ENCODE data around the gene CPA4. TPM values are rescaled to one million over a fixed set of nuclear protein-coding genes. Genes with fewer than 3 reads are reported as not detected.
A peak's percentile ranks its signal among the peaks of the same experiment; 100 is the strongest.

The CPA4 gene
- total RNA-seq, 1 donor from 2014 or later = not detected

DNA sequence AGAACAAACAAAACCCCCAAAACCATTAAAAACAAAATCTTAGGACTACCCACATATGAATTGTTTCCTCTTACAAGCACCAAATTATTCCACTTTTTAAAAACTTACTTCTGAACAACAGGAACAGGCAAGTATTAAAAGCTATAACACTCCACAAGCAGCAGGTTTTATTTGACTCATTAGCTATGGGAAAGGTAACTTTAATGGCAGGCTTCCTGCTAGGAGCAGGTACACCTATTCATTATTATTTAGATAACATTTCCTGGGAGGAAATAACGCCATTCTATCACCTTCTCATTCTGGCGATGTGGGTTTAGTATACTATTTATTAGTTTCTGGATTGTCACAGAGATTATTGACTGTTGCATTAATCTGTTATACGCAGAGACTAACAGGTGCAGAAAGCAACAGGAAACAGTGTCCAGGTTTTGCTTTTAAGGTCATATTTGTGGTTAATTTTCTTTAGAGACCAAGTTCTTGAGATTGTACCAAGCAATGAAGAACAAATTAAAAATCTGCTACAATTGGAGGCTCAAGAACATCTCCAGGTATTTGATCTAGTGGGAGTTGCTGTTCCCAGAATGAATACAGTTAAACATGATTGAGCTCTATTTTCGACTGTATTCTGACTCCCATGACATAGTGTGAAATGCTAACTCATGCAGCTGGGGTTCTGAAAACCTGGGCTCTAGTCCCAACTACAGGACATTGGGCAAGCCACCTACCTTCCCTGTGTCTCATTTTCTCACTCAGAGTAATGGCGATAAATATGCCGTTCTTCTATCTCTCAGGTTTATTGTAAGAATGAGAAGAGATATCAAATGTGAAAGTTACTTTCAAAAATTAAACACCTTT, 24.3 kb upstream of the CPA4 start:
- H3K27me3 Mint-ChIP-seq (ENCODE audit: low read depth) = no peaks in the 10 kb centered on the region
- DNase-seq (ENCODE audit: low spot score) = no peak
- H3K4me3 Mint-ChIP-seq (ENCODE audit: low read depth) = no peak overlapping the region
- no peaks in the 10 kb centered on the region for H3K36me3 Mint-ChIP-seq (ENCODE audit: low read depth)
- H3K9me3 Mint-ChIP-seq = no peaks in the 10 kb centered on the region
- intact Hi-C loops (cut with micrococcal nuclease) = no loop called here
- H3K4me1 Mint-ChIP-seq (ENCODE audit: low read depth) = peaks cover 2% of the 10 kb centered on the region
- no peak overlapping the region for H3K27ac Mint-ChIP-seq

DNA sequence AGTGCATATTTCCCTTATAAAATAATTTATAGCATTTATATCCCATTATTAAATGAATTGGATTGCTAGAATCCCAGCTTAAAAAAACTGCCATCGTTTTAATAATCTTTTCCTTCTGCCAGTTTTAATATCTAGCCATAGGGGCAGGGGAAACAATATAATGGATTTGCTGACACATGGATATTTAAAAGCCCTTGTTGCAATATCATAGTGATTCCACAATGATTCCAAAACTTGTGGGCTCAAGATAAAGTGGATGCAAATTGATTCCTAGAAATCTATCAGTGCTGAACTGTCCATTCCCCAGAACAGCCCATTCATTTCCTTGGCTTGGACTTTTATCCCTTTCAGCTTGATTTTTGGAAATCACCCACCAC, 23.7 kb upstream of the CPA4 start:
- Mint-ChIP-seq H3K9me3 (no peaks in the 10 kb centered on the region), H3K36me3 (ENCODE audit: low read depth) (no peaks in the 10 kb centered on the region), H3K27me3 (ENCODE audit: low read depth) (no peaks in the 10 kb centered on the region), H3K4me3 (ENCODE audit: low read depth) (no peak overlapping the region), H3K27ac (no peak overlapping the region), H3K4me1 (ENCODE audit: low read depth) (peaks cover 2% of the 10 kb centered on the region)
- DNase-seq (ENCODE audit: low spot score) = no peak
- intact Hi-C loops (cut with micrococcal nuclease) = no loop called here

DNA sequence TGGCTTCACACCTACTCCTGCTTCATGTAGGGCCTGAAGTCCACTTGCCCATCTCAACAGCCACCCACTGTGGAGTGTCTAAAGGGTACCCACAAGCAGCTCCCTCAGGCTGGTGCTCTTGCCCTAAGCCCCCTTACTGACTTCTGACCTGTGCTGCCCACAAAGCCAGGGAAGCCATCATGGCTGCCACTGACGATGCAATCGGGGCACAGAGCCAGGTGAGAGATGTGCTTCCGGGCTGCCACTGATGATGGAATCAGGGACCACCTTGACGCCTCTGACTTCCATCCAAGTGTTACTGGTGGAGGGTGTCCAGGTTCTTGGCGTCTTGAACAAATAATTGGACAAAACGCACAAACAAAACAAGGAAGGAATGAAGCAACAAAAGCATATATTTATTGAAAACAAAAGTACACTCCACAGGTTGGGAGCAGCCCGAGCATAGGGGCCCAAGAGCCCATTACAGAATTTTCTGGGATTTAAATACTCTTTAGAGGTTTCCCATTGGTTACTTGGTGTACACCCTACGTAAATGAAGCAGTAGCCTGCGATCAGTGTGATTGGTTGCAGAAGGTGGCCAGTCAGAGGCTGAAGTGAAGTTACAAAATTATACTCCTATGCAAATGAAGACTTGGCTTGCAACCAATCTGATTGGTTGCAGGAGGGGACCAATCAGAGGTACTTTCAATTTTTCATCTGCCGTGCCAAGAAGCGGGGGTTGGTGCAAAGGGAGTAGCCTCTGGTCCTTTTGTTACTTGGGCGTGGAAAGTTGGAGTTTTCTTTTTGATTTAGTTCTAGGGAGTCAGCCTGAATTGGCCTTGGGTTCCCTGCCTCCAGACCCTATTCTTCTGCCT, 21.8 kb upstream of the CPA4 start:
- Mint-ChIP-seq H3K27me3 (ENCODE audit: low read depth) (peaks cover 3% of the 10 kb centered on the region), H3K27ac (no peak overlapping the region), H3K4me3 (ENCODE audit: low read depth) (no peak overlapping the region), H3K36me3 (ENCODE audit: low read depth) (no peaks in the 10 kb centered on the region), H3K9me3 (no peaks in the 10 kb centered on the region), H3K4me1 (ENCODE audit: low read depth) (peaks cover 5% of the 10 kb centered on the region)
- intact Hi-C loops (cut with micrococcal nuclease) = loop anchor here (10.0 kb wide), 1 partner anchor 196 kb away; the partner anchor contains the start of gene KLHDC10
- no peak for DNase-seq (ENCODE audit: low spot score)

DNA sequence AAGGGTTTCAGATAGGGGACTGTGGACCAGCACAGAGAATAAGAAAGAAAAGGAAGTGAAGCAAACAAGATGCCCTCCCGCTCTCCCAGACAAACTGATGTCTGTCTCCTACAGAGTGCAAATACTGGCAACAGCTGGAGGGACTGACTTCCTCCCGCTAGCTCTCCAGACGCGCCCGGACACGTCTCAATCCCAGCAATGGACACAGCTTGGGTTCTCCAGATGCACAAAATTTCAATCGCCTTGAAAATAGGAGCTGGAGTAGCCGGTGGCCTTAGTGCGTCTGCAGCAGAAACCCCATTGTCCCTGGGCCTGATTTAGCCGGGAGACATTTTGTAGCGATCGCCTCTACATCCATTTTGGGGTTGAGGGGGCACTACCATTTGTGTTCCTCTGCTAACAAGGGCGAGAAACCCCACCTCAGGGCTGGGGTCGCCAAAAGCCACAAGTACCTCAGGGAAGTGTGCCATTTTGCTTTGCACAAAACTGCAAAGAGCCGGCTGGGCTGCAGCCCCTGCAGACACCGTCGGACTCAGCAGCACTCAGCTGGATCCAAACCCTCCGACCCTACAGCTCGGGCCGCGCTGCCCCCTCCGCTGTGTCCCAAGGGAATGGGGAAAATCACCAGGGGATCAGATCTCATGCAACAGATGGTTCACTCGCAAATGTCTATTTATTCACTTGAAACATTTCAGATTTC, 20.4 kb upstream of the CPA4 start:
- Mint-ChIP-seq H3K9me3 (no peaks in the 10 kb centered on the region), H3K27ac (no peak overlapping the region), H3K27me3 (ENCODE audit: low read depth) (peaks cover 3% of the 10 kb centered on the region), H3K4me3 (ENCODE audit: low read depth) (no peak overlapping the region), H3K36me3 (ENCODE audit: low read depth) (no peaks in the 10 kb centered on the region), H3K4me1 (ENCODE audit: low read depth) (peaks cover 16% of the 10 kb centered on the region)
- intact Hi-C loops (cut with micrococcal nuclease) = loop anchor here (10.0 kb wide), 1 partner anchor 198 kb away; the partner anchor contains the start of gene KLHDC10
- no peak for DNase-seq (ENCODE audit: low spot score)

DNA sequence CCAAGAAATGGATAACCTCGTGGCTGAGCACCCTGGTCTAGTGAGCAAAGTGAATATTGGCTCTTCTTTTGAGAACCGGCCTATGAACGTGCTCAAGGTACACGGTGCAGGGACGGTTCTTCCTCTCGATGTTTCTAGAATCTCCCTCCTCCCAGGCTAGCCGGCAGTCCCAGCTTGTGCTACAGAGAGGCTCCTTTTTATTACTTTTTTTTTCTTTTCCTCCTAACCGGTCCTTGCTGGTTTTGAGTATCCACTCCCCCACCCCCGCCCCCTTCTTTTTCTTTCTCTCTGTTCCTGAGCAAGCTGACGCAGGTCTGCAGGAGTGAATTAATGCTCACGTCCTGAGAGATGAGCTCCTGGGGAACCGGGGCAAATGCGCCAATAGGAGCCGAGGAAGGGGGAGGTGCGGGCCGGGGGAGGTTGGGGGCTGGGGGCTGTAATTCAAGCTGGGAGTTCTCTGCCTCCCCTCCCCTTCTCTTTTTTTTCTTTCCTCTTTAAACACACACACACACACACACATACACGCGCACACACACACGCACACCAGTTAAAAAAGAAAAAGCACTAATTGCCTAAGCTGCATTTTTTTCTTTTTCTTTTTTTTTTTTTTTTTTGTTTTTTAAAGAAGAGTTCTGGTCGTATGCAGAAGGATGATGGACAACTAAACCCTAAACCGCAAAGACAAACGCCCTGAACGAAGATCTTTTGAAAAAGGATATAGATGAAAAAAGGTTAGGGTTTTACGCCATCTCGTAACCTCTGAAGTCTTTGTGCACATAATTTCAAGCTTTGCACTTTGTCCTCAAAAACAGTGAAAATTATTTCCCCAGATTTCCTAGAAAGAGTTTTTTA, 19.7 kb upstream of the CPA4 start:
- peak overlapping the region; percentile 30 for H3K4me3 Mint-ChIP-seq (ENCODE audit: low read depth)
- H3K36me3 Mint-ChIP-seq (ENCODE audit: low read depth) = no peaks in the 10 kb centered on the region
- peaks cover 3% of the 10 kb centered on the region for H3K27me3 Mint-ChIP-seq (ENCODE audit: low read depth)
- H3K27ac Mint-ChIP-seq = no peak overlapping the region
- no peaks in the 10 kb centered on the region for H3K9me3 Mint-ChIP-seq
- DNase-seq (ENCODE audit: low spot score) = no peak
- peaks cover 21% of the 10 kb centered on the region for H3K4me1 Mint-ChIP-seq (ENCODE audit: low read depth)
- intact Hi-C loops (cut with micrococcal nuclease) = loop anchor here (10.0 kb wide), 1 partner anchor 199 kb away; the partner anchor contains the start of gene KLHDC10

DNA sequence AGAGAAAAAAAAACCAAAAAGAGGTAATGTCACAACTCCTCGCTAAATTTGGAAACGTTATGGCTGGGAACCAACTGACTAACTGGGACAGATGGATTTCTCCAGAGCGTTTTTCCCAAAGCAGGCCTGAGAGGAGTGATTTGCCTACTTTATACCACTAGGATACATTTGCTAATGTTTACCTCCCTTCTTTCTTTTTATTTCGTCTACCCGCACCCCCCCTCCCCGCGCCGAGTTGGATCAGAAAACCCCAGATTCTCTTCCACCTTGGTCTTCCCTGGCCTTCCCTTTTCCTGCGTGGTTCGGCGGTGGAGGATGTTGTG, 19.1 kb upstream of the CPA4 start:
- H3K9me3 Mint-ChIP-seq = no peaks in the 10 kb centered on the region
- no peaks in the 10 kb centered on the region for H3K36me3 Mint-ChIP-seq (ENCODE audit: low read depth)
- H3K4me1 Mint-ChIP-seq (ENCODE audit: low read depth) = peaks cover 21% of the 10 kb centered on the region
- intact Hi-C loops (cut with micrococcal nuclease) = loop anchor here (10.0 kb wide), 1 partner anchor 199 kb away; the partner anchor contains the start of gene KLHDC10
- DNase-seq (ENCODE audit: low spot score) = no peak
- peaks cover 3% of the 10 kb centered on the region for H3K27me3 Mint-ChIP-seq (ENCODE audit: low read depth)
- H3K4me3 Mint-ChIP-seq (ENCODE audit: low read depth) = no peak overlapping the region
- no peak overlapping the region for H3K27ac Mint-ChIP-seq

DNA sequence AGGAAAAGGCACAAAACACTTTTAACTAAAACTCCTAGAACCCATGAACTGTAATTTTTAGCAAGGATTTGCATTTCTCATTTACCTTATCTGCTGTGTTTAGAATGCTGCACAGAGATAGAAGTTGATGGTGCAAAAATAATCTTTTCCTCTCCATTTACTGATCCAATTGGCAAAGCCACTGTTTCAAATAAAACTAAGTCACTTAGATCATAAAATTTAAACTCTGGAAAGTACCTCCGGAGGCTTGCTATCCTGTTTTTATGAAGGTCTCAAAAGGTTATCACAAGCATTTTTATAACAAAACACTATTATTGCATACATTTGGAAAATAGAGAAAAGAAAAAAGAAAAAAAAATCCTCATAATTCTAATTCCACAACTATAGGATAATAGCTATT, 18.7 kb upstream of the CPA4 start:
- Mint-ChIP-seq H3K36me3 (ENCODE audit: low read depth) (no peaks in the 10 kb centered on the region), H3K4me3 (ENCODE audit: low read depth) (no peak overlapping the region), H3K27ac (no peak overlapping the region), H3K27me3 (ENCODE audit: low read depth) (peaks cover 3% of the 10 kb centered on the region), H3K4me1 (ENCODE audit: low read depth) (peaks cover 21% of the 10 kb centered on the region), H3K9me3 (no peaks in the 10 kb centered on the region)
- intact Hi-C loops (cut with micrococcal nuclease) = loop anchor here (10.0 kb wide), 1 partner anchor 199 kb away; the partner anchor contains the start of gene KLHDC10
- DNase-seq (ENCODE audit: low spot score) = no peak

DNA sequence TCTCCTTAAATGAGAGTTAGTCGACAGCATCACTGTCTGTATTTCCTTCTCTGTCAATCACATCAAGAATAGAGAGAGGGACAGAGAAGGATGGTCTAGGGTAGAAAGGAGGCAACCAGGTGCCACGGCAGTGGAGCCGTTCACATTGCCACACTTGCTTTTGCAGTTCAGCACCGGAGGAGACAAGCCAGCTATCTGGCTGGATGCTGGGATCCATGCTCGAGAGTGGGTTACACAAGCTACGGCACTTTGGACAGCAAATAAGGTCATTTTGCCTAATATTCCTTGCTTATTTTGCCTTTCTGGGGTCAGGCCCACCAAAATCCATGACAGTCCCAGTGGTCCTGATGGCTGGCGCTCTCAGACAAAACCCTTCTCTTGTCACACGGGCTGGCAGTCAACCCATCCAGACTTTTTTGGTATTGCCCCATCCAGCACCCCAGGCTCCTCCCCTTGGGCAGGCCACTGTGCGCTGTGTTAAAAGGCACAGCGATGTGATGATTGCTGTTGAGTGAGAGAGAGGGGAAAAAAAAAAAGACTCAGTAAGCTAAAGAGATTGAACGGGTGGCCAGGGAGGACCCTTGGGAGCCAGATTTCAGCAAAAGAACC, 17.9 kb upstream of the CPA4 start:
- intact Hi-C loops (cut with micrococcal nuclease) = loop anchor here (5.0 to 10.0 kb wide), 3 partner anchors 33 to 200 kb away; partner anchors contain the start of gene KLHDC10
- H3K9me3 Mint-ChIP-seq = no peaks in the 10 kb centered on the region
- H3K4me3 Mint-ChIP-seq (ENCODE audit: low read depth) = no peak overlapping the region
- peaks cover 3% of the 10 kb centered on the region for H3K27me3 Mint-ChIP-seq (ENCODE audit: low read depth)
- H3K4me1 Mint-ChIP-seq (ENCODE audit: low read depth) = peaks cover 21% of the 10 kb centered on the region
- no peak overlapping the region for H3K27ac Mint-ChIP-seq
- no peaks in the 10 kb centered on the region for H3K36me3 Mint-ChIP-seq (ENCODE audit: low read depth)
- no peak for DNase-seq (ENCODE audit: low spot score)

DNA sequence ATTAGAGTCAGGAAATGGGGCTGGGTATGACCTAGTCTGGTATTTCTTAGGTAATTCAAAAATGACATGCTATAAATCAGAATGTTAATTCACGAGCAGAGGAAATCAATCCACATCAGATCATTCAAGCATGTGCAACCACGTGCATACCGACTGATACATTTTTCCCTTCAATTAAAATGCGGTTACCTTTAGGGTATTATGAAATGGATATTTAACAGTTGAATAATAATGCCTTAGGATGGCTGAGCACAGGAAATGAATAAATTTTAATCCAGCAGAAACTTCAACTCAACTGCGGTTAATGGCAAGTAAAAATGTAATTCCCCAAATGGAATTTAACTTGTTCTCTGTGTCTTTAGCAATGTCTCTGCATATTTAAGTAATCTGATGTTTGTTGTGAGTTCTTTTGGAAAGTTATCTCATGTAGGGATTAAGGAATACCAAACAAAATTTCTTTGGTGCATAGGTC, 17.1 kb upstream of the CPA4 start:
- DNase-seq (ENCODE audit: low spot score) = no peak
- intact Hi-C loops (cut with micrococcal nuclease) = loop anchor here (2.0 to 10.0 kb wide), 4 partner anchors 34 to 201 kb away; partner anchors contain the start of gene KLHDC10
- Mint-ChIP-seq H3K27me3 (ENCODE audit: low read depth) (peaks cover 3% of the 10 kb centered on the region), H3K4me3 (ENCODE audit: low read depth) (no peak overlapping the region), H3K4me1 (ENCODE audit: low read depth) (peaks cover 21% of the 10 kb centered on the region), H3K36me3 (ENCODE audit: low read depth) (no peaks in the 10 kb centered on the region), H3K27ac (peak overlapping the region; percentile 51), H3K9me3 (no peaks in the 10 kb centered on the region)

DNA sequence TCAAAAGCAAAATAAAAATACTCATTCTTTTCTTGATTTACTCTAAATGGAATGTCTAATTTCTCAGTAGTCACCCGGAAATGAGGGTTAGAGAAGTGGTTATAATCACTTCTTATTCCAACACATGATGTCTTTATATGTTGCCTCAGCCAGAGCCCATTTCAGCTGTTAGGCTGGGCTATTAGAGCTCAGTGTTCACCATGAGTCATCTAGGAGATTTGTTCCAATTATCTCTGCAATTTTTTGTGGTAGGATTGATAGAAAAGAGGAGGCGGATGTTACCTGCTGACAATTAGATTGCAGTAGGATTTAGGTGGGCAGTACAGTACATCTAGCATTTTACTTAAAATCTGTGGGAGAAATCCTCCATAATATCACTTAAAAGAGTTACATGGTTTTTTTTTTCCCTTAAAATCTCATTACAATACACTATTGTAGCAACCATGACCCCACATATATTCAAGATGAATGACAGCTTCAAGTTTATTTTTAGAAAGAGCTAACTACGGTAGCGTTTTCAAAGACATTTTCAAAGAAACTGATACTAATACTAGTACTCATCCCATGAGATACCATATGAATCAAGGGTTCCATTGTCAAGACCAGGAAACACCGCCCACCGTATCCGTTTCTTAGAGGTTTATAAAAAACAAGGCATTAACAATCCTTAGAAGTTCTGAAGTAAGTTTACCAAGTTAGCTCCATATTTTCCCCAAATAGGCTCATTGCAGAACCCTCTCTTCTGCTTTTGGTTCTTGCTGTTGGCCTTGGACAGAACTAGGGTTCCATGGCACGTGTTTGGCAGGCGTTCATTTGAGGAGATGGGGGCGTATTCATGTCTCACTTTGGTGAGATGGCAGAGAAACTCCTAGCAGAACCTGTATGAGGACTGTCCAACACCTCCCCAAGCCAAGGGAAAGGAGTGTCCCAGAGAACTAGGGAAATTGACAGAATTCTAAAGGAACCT, 15.9 kb upstream of the CPA4 start:
- peak overlapping the region; percentile 83 for H3K27ac Mint-ChIP-seq
- no peak for DNase-seq (ENCODE audit: low spot score)
- peaks cover 3% of the 10 kb centered on the region for H3K27me3 Mint-ChIP-seq (ENCODE audit: low read depth)
- H3K4me1 Mint-ChIP-seq (ENCODE audit: low read depth) = peaks cover 21% of the 10 kb centered on the region
- no peaks in the 10 kb centered on the region for H3K36me3 Mint-ChIP-seq (ENCODE audit: low read depth)
- H3K4me3 Mint-ChIP-seq (ENCODE audit: low read depth) = peak overlapping the region; percentile 7
- intact Hi-C loops (cut with micrococcal nuclease) = loop anchor here (2.0 to 10.0 kb wide), 4 partner anchors 35 to 202 kb away; partner anchors contain the start of gene KLHDC10
- H3K9me3 Mint-ChIP-seq = no peaks in the 10 kb centered on the region

Data from activated T-helper 2 cell treated with anti-CD3 and anti-CD28 coated beads, Interferon-gamma antibody, Interleukin-2, Interleukin-4, amounts not matched to agents 10 μg/mL and 5 μg/mL and 100 μg/mL, durations not matched to agents 14 hours and 24 hours and 36 hours (primary cell).